ENCODE results near the gene NEK6. TPM values are rescaled to one million over a fixed set of nuclear protein-coding genes. Genes with fewer than 3 reads are reported as not detected.

The NEK6 gene
- total and polyA plus RNA-seq, 3 donors from 2014 or later: 11.5 to 21.5 (median 21.4) TPM

- Histone ChIP-seq H3K27ac (no peak overlapping the region), H3K4me1 (peaks cover 12% of the 10 kb centered on the region), H3K9me3 (no peaks in the 10 kb centered on the region), H3K4me3 (no peak overlapping the region), H3K27me3 (no peaks in the 10 kb centered on the region), H3K36me3 (ENCODE audit: low read depth, missing control alignments) (no peaks in the 10 kb centered on the region)
- intact Hi-C loops (cut with DNase I; ENCODE audit: low total_unique reads): no loop called here
- TF ChIP-seq CTCF (IDR thresholded peaks at IDR 0.05) (no peak), POLR2A (IDR thresholded peaks at IDR 0.05) (no peak)
- no peak for DNase-seq
- WGBS, 2 donors: 86 to 94% methylated on average over 3 of the region's 3 CpGs
Measured at GRCh38 chr9:124210697-124211096, 47.1 kb upstream of the NEK6 start.

GRCh38 chr9:124212381-124213050, 45.2 kb upstream of the NEK6 start:
- H3K4me1 ChIP-seq: peaks cover 12% of the 10 kb centered on the region
- no peaks in the 10 kb centered on the region for H3K27me3 ChIP-seq
- H3K9me3 ChIP-seq: no peaks in the 10 kb centered on the region
- intact Hi-C loops (cut with DNase I; ENCODE audit: low total_unique reads): no loop called here
- H3K27ac ChIP-seq: no peak overlapping the region
- H3K4me3 ChIP-seq: no peak overlapping the region
- WGBS, 2 donors: 52 to 60% methylated on average over 12 of the region's 12 CpGs
- TF ChIP-seq CTCF (IDR thresholded peaks at IDR 0.05) (no peak), POLR2A (IDR thresholded peaks at IDR 0.05) (no peak)
- no peaks in the 10 kb centered on the region for H3K36me3 ChIP-seq (ENCODE audit: low read depth, missing control alignments)
- no peak for DNase-seq

- Histone ChIP-seq H3K4me1 (peaks cover 12% of the 10 kb centered on the region), H3K27ac (no peak overlapping the region), H3K4me3 (no peak overlapping the region), H3K9me3 (no peaks in the 10 kb centered on the region), H3K27me3 (no peaks in the 10 kb centered on the region), H3K36me3 (ENCODE audit: low read depth, missing control alignments) (no peaks in the 10 kb centered on the region)
- 92% methylated on average over 12 of the region's 12 CpGs for WGBS, 2 donors
- TF ChIP-seq POLR2A (IDR thresholded peaks at IDR 0.05): no peak
- no peak for TF ChIP-seq CTCF (IDR thresholded peaks at IDR 0.05)
- intact Hi-C loops (cut with DNase I; ENCODE audit: low total_unique reads): no loop called here
- no peak for DNase-seq
Measured at GRCh38 chr9:124213396-124213795, 44.4 kb upstream of the NEK6 start.

- Histone ChIP-seq H3K27me3 (no peaks in the 10 kb centered on the region), H3K4me3 (no peak overlapping the region), H3K4me1 (peaks cover 12% of the 10 kb centered on the region), H3K27ac (no peak overlapping the region), H3K9me3 (no peaks in the 10 kb centered on the region), H3K36me3 (ENCODE audit: low read depth, missing control alignments) (no peaks in the 10 kb centered on the region)
- WGBS, 2 donors: 66 to 70% methylated on average over 8 of the region's 8 CpGs
- no peak for DNase-seq
- intact Hi-C loops (cut with DNase I; ENCODE audit: low total_unique reads): no loop called here
- no peak for TF ChIP-seq POLR2A (IDR thresholded peaks at IDR 0.05)
- no peak for TF ChIP-seq CTCF (IDR thresholded peaks at IDR 0.05)
Measured at GRCh38 chr9:124214116-124214515, 43.6 kb upstream of the NEK6 start.

All from testis (tissue), 3 donors.